Ovary (tissue), 3 donors: ENCODE data around the gene ZBTB48.

Experiments used
- EP300 ChIP-seq: sonication (generic); formaldehyde crosslinking; IDR thresholded peaks from one replicate; pipeline ENCODE4 v1.6.1; 2017; ENCODE audit warnings: antibody characterized with exemption
- POLR2A ChIP-seq: fragments of 450-650 bp; IDR thresholded peaks from one replicate; pipeline ENCODE4 v1.6.1; 2017; ENCODE audit warnings: antibody characterized with exemption, mild to moderate bottlenecking, moderate library complexity
- TF ChIP-seq, protein P1 (sequence below), 3 donors: fragments of 450-650 bp in 2 of 3; fragments of 200-600 bp in 1 of 3; IDR thresholded peaks; one replicate each; pipeline versions ENCODE4 v1.5.1 to v1.8.0; 2016 to 2022; ENCODE audit warnings: antibody characterized with exemption in 3 of 3, mild to moderate bottlenecking in 1 of 3
- donor health status: DM: no; HTN: no; CAD: no.

DNA sequence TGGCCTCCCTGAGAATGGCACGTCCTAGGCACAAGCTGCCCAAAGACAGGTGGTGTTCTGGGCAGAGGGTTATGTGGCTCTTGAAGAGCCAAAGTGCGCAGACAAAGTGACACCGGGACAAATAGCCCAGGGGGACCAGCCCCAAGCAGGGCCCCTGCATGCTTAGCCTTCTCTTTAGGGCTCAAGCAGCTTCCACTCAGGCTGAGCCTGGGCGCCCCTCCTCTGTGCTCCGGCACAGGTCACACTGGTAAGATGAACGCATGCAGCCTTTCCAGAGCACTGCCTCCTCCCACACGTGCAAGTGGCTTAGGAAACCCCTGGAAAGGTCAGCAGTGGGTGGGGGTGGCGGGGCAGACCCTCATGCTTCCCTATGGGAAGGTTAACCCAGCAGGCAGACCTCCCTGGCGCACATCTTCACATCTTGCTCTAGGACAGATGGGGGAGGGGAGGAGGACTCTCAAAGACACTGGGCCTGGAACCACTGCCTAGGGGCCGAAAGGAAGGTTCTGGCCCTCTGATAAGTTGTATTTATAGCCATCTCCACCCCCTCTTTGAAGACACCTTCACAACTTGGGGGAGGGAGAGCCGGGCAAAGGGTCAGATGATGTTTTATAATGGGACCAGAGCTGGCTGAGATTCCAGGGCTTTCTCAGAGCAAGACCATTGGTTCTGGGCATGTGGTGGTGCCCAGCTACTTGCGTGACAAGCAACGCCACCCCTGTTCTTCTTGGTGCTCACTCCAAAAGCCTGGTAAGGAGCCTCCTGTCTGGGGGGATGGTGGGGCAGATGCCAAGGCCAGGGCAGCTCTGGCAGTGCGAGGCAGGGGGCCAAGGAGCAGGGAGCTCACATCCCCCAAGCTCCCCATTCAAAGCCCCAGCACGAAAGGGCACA is 17.3 kb downstream of the ZBTB48 start:
- TF ChIP-seq, protein P1, sequence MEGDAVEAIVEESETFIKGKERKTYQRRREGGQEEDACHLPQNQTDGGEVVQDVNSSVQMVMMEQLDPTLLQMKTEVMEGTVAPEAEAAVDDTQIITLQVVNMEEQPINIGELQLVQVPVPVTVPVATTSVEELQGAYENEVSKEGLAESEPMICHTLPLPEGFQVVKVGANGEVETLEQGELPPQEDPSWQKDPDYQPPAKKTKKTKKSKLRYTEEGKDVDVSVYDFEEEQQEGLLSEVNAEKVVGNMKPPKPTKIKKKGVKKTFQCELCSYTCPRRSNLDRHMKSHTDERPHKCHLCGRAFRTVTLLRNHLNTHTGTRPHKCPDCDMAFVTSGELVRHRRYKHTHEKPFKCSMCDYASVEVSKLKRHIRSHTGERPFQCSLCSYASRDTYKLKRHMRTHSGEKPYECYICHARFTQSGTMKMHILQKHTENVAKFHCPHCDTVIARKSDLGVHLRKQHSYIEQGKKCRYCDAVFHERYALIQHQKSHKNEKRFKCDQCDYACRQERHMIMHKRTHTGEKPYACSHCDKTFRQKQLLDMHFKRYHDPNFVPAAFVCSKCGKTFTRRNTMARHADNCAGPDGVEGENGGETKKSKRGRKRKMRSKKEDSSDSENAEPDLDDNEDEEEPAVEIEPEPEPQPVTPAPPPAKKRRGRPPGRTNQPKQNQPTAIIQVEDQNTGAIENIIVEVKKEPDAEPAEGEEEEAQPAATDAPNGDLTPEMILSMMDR (IDR thresholded peaks at IDR 0.05) = no peak
- TF ChIP-seq POLR2A (no peak), EP300 (no peak)
